Liver (tissue), 9 donors: ENCODE results near the gene TRIM58. TPM values are rescaled to one million over a fixed set of nuclear protein-coding genes. Genes with fewer than 3 reads are reported as not detected.

Experiments used
- DNase-seq: peaks from one replicate; pipeline ENCODE4 v3.0.0-alpha.2; 2017; ENCODE audit warnings: low spot score
- H3K27ac ChIP-seq, 2 donors: one replicate each; pipeline ENCODE4 v1.7.0; 2013; ENCODE audit warnings: inconsistent platforms in 2 of 2, low read length in 2 of 2, control low read depth in 1 of 2, low read depth in 1 of 2, mild to moderate bottlenecking in 1 of 2
- H3K27me3 ChIP-seq, 4 donors: one replicate each; pipeline versions ENCODE4 v1.6.1 to v1.7.0; 2013; ENCODE audit warnings: low read length in 3 of 4, inconsistent platforms in 1 of 4, mild to moderate bottlenecking in 1 of 4, moderate library complexity in 1 of 4; ENCODE audit not compliant: control insufficient read depth in 4 of 4, insufficient read depth in 4 of 4
- H3K36me3 ChIP-seq, 4 donors: one replicate each; pipeline versions ENCODE4 v1.6.1 to v1.7.0; 2013; ENCODE audit warnings: low read length in 3 of 4, mild to moderate bottlenecking in 3 of 4, low read depth in 1 of 4, moderate library complexity in 1 of 4; ENCODE audit not compliant: control insufficient read depth in 4 of 4, insufficient read depth in 3 of 4
- H3K4me1 ChIP-seq, 4 donors: one replicate each; pipeline versions ENCODE4 v1.6.1 to v1.7.0; 2013; ENCODE audit warnings: low read length in 3 of 4, mild to moderate bottlenecking in 3 of 4, moderate library complexity in 1 of 4; ENCODE audit not compliant: control insufficient read depth in 4 of 4, insufficient read depth in 4 of 4
- H3K4me3 ChIP-seq, 3 donors: one replicate each; pipeline versions ENCODE4 v1.6.1 to v1.7.0; 2013; ENCODE audit warnings: low read length in 3 of 3, control low read depth in 1 of 3, low read depth in 1 of 3, mild to moderate bottlenecking in 1 of 3
- H3K9ac ChIP-seq, 2 donors: one replicate each; pipeline ENCODE4 v1.7.0; 2013; ENCODE audit warnings: low read length in 2 of 2, mild to moderate bottlenecking in 2 of 2, moderate library complexity in 2 of 2, control low read depth in 1 of 2, low read depth in 1 of 2
- H3K9me3 ChIP-seq, 4 donors: one replicate each; pipeline versions ENCODE4 v1.6.1 to v1.7.0; 2013; ENCODE audit warnings: low read length in 3 of 4; ENCODE audit not compliant: control insufficient read depth in 4 of 4
- EGR1 ChIP-seq, 2 donors: IDR thresholded peaks; 2 replicates each; pipeline ENCODE4 v1.6.1; 2016 to 2018; ENCODE audit warnings: antibody characterized with exemption in 2 of 2, low read depth in 2 of 2
- FOXA1 ChIP-seq: IDR thresholded peaks from 2 replicates; pipeline ENCODE4 v1.6.1; 2016; ENCODE audit warnings: antibody characterized with exemption
- FOXA2 ChIP-seq: IDR thresholded peaks from 2 replicates; pipeline ENCODE4 v1.6.1; 2016; ENCODE audit warnings: antibody characterized with exemption
- GABPA ChIP-seq, 2 donors: IDR thresholded peaks in 1 of 2; conservative IDR thresholded peaks in 1 of 2; 2 replicates each; pipeline ENCODE4 v1.6.1; 2016; ENCODE audit warnings: antibody characterized with exemption in 2 of 2, mild to moderate bottlenecking in 1 of 2, moderate library complexity in 1 of 2
- HNF4A ChIP-seq, 2 donors: conservative IDR thresholded peaks; 2 replicates each; pipeline ENCODE4 v1.6.1; 2016; ENCODE audit warnings: antibody characterized with exemption in 2 of 2, mild to moderate bottlenecking in 2 of 2
- HNF4G ChIP-seq: IDR thresholded peaks from 2 replicates; pipeline ENCODE4 v1.6.1; 2016; ENCODE audit warnings: antibody characterized with exemption
- JUND ChIP-seq, 2 donors: IDR thresholded peaks; 2 replicates each; pipeline ENCODE4 v1.6.1; 2016; ENCODE audit warnings: antibody characterized with exemption in 2 of 2
- NR2F2 ChIP-seq: IDR thresholded peaks from 2 replicates; pipeline ENCODE4 v1.6.1; 2016; ENCODE audit warnings: antibody characterized with exemption
- RAD21 ChIP-seq, 2 donors: IDR thresholded peaks; 2 replicates each; pipeline ENCODE4 v1.6.1; 2016; ENCODE audit warnings: antibody characterized with exemption in 2 of 2, mild to moderate bottlenecking in 2 of 2
- SP1 ChIP-seq: IDR thresholded peaks from 2 replicates; pipeline ENCODE4 v1.6.1; 2018; ENCODE audit warnings: antibody characterized with exemption, mild to moderate bottlenecking
- WGBS: extraction: QIAGEN DNeasy Blood & Tissue Kit; methylation state at CpG from one replicate; pipeline ENCODE4 v1.1.7; 2013; 5-methylcytosine and 5-hydroxymethylcytosine counted together
- polyA plus RNA-seq, 2 donors: library from polyadenylated mRNA; stranded (reverse) in 1 of 2; unstranded in 1 of 2; fragments of 200-250 nt in 1 of 2; fragments of >200 nt in 1 of 2; fragmentation: Nextera tagmentation in 1 of 2; extraction: Ambion mirVana in 1 of 2; gene quantifications; one replicate each; pipeline versions ENCODE4 v1.2.1 to v1.2.3, GENCODE V29; 2013 to 2015
- total RNA-seq, 2 donors: library from RNA; depleted of rRNA; stranded (reverse); fragments of >200 nt; gene quantifications; one replicate each; pipeline ENCODE4 v1.2.3, GENCODE V29; 2014
- TF ChIP-seq, protein P1 (sequence below): IDR thresholded peaks from 2 replicates; pipeline ENCODE4 v1.6.1; 2016; ENCODE audit warnings: antibody characterized with exemption, mild to moderate bottlenecking
- TF ChIP-seq, protein P2 (sequence below): fragments of 150-350 bp; IDR thresholded peaks from 2 replicates; pipeline ENCODE4 v1.5.1; 2017; ENCODE audit warnings: improper control_type of control experiment, low read depth, low read length; ENCODE audit not compliant: missing input control
- TF ChIP-seq, protein P3 (sequence below): IDR thresholded peaks from 2 replicates; pipeline ENCODE4 v1.6.1; 2016; ENCODE audit warnings: antibody characterized with exemption
- TF ChIP-seq, protein P4 (sequence below): IDR thresholded peaks from 2 replicates; pipeline ENCODE4 v1.6.1; 2016; ENCODE audit warnings: antibody characterized with exemption
- TF ChIP-seq, protein P5 (sequence below): IDR thresholded peaks from 2 replicates; pipeline ENCODE4 v1.6.1; 2016; ENCODE audit warnings: antibody characterized with exemption
- donor health status: healthy.
- donor health status: healthy.
- donor health status: healthy.
- donor health status: healthy.
- donor health status: healthy.

TRIM58 gene
- total and polyA plus RNA-seq, 4 donors = 0.06 to 88.7 (median 0.14) TPM

DNA sequence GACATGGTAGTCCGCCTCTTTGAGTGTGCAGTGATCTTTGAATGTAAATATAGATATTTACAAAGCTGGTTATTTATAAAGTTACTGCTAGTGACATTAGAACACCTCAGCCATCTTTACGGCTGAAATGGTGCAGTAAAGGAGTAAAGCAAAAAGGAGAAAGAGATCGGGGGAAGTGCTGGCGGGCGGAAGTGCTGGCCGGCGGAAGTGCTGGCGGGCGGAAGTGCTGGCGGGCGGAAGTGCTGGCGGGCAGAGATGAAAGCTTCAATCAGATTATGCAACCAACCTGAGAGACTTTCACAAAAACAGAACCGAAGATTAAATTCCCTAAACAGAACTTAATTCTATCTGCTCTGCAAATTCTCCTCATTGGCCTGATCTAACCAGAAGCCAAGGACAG lies 31.6 kb upstream of the TRIM58 start:
- no peak for DNase-seq
- TF ChIP-seq, protein P1, sequence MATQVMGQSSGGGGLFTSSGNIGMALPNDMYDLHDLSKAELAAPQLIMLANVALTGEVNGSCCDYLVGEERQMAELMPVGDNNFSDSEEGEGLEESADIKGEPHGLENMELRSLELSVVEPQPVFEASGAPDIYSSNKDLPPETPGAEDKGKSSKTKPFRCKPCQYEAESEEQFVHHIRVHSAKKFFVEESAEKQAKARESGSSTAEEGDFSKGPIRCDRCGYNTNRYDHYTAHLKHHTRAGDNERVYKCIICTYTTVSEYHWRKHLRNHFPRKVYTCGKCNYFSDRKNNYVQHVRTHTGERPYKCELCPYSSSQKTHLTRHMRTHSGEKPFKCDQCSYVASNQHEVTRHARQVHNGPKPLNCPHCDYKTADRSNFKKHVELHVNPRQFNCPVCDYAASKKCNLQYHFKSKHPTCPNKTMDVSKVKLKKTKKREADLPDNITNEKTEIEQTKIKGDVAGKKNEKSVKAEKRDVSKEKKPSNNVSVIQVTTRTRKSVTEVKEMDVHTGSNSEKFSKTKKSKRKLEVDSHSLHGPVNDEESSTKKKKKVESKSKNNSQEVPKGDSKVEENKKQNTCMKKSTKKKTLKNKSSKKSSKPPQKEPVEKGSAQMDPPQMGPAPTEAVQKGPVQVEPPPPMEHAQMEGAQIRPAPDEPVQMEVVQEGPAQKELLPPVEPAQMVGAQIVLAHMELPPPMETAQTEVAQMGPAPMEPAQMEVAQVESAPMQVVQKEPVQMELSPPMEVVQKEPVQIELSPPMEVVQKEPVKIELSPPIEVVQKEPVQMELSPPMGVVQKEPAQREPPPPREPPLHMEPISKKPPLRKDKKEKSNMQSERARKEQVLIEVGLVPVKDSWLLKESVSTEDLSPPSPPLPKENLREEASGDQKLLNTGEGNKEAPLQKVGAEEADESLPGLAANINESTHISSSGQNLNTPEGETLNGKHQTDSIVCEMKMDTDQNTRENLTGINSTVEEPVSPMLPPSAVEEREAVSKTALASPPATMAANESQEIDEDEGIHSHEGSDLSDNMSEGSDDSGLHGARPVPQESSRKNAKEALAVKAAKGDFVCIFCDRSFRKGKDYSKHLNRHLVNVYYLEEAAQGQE = no peak
- TF ChIP-seq GABPA (IDR thresholded peaks at IDR 0.05 in 1 of 2, conservative IDR thresholded peaks at IDR 0.05 in 1 of 2) (no peak), JUND (IDR thresholded peaks at IDR 0.05) (no peak)
- no peaks in the 10 kb centered on the region for H3K4me1 ChIP-seq
- H3K36me3 ChIP-seq = no peaks in the 10 kb centered on the region
- H3K9ac ChIP-seq = no peak overlapping the region
- no peaks in the 10 kb centered on the region for H3K9me3 ChIP-seq
- H3K27ac ChIP-seq = no peak overlapping the region
- H3K27me3 ChIP-seq = no peaks in the 10 kb centered on the region
- WGBS = 89% methylated on average over 13 of the region's 13 CpGs
- no peak overlapping the region for H3K4me3 ChIP-seq

DNA sequence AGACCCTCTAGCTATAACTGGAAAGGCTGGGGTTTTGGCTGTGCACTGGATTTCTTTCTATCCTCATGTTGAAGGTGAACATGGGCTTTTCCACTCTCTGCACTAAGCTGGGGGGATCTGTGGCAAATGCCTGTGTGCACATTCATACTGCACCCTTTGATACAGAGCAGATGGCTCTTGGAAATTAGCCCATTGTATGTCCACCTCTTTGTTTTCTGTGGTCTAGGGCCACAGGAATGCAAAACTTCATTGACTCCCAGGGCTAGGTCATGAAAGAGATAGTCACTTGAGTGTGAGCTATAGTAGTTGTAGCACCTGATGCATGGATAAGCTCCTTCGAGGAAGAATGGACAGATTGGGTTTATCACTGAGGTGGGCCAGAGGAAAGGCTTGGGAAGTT lies 27.3 kb upstream of the TRIM58 start:
- TF ChIP-seq NR2F2 = no peak
- TF ChIP-seq, protein P2, sequence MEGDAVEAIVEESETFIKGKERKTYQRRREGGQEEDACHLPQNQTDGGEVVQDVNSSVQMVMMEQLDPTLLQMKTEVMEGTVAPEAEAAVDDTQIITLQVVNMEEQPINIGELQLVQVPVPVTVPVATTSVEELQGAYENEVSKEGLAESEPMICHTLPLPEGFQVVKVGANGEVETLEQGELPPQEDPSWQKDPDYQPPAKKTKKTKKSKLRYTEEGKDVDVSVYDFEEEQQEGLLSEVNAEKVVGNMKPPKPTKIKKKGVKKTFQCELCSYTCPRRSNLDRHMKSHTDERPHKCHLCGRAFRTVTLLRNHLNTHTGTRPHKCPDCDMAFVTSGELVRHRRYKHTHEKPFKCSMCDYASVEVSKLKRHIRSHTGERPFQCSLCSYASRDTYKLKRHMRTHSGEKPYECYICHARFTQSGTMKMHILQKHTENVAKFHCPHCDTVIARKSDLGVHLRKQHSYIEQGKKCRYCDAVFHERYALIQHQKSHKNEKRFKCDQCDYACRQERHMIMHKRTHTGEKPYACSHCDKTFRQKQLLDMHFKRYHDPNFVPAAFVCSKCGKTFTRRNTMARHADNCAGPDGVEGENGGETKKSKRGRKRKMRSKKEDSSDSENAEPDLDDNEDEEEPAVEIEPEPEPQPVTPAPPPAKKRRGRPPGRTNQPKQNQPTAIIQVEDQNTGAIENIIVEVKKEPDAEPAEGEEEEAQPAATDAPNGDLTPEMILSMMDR = no peak
- no peak for TF ChIP-seq FOXA1
- TF ChIP-seq HNF4G = no peak
- no peak for TF ChIP-seq RAD21 (IDR thresholded peaks at IDR 0.05)
- no peak for TF ChIP-seq SP1
- no peak for TF ChIP-seq EGR1 (IDR thresholded peaks at IDR 0.05; ENCODE audit: low read depth in 2 of 2)
- no peaks in the 10 kb centered on the region for H3K9me3 ChIP-seq
- WGBS = 23% methylated on average over 1 of the region's 1 CpG

DNA sequence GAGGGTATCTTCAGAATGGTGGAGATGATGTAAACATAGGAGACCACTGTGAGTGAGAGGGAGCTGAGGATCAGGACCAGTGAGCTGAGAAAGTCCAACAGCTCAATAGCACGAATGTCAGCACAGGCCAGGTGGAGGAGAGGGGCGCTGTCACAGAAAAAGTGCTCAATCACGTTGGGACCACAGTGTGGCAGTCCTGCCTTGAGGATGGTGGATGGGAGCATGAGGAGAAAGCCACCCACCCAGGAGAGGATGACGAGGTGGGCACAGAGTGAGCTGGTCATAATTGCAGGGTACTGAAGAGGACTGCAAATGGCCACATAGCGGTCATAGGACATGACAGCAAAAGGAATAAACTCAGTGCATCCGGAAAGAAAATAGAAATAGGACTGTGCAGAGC lies 23.4 kb upstream of the TRIM58 start:
- Histone ChIP-seq H3K36me3 (no peaks in the 10 kb centered on the region), H3K4me1 (no peaks in the 10 kb centered on the region), H3K9ac (no peak overlapping the region), H3K9me3 (no peaks in the 10 kb centered on the region), H3K27me3 (no peaks in the 10 kb centered on the region), H3K4me3 (no peak overlapping the region), H3K27ac (no peak overlapping the region)
- no peak for DNase-seq
- WGBS = 56% methylated on average over 6 of the region's 6 CpGs
- TF ChIP-seq FOXA2 = no peak
- TF ChIP-seq, protein P2 = no peak
- TF ChIP-seq, protein P3, sequence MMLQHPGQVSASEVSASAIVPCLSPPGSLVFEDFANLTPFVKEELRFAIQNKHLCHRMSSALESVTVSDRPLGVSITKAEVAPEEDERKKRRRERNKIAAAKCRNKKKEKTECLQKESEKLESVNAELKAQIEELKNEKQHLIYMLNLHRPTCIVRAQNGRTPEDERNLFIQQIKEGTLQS = no peak
- no peak for TF ChIP-seq JUND (IDR thresholded peaks at IDR 0.05)
- TF ChIP-seq GABPA (IDR thresholded peaks at IDR 0.05 in 1 of 2, conservative IDR thresholded peaks at IDR 0.05 in 1 of 2) = no peak
- TF ChIP-seq, protein P4, sequence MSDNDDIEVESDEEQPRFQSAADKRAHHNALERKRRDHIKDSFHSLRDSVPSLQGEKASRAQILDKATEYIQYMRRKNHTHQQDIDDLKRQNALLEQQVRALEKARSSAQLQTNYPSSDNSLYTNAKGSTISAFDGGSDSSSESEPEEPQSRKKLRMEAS = no peak
- TF ChIP-seq, protein P5, sequence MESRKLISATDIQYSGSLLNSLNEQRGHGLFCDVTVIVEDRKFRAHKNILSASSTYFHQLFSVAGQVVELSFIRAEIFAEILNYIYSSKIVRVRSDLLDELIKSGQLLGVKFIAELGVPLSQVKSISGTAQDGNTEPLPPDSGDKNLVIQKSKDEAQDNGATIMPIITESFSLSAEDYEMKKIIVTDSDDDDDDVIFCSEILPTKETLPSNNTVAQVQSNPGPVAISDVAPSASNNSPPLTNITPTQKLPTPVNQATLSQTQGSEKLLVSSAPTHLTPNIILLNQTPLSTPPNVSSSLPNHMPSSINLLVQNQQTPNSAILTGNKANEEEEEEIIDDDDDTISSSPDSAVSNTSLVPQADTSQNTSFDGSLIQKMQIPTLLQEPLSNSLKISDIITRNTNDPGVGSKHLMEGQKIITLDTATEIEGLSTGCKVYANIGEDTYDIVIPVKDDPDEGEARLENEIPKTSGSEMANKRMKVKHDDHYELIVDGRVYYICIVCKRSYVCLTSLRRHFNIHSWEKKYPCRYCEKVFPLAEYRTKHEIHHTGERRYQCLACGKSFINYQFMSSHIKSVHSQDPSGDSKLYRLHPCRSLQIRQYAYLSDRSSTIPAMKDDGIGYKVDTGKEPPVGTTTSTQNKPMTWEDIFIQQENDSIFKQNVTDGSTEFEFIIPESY = no peak
- TF ChIP-seq HNF4A (conservative IDR thresholded peaks at IDR 0.05) = no peak
- no peak for TF ChIP-seq NR2F2
- TF ChIP-seq EGR1 (IDR thresholded peaks at IDR 0.05; ENCODE audit: low read depth in 2 of 2) = no peak
- no peak for TF ChIP-seq SP1

More for the DNA sequence above, 27.3 kb upstream of the TRIM58 start:
- Histone ChIP-seq H3K4me3 (no peak overlapping the region), H3K4me1 (no peaks in the 10 kb centered on the region), H3K9ac (no peak overlapping the region), H3K36me3 (no peaks in the 10 kb centered on the region), H3K27ac (no peak overlapping the region), H3K27me3 (no peaks in the 10 kb centered on the region)
- DNase-seq = no peak
